ENCODE measurements around the gene RNF220. TPM values are rescaled to one million over a fixed set of nuclear protein-coding genes. Genes with fewer than 3 reads are reported as not detected.

The RNF220 gene
- total RNA-seq, 6 experiments from 2014 or later, result 19.2 to 57.9 (median 23.0) TPM

- DNase-seq, result no peak
- H3K4me3 ChIP-seq, result no peak overlapping the region
- TF ChIP-seq POLR2A (IDR thresholded peaks at IDR 0.05) (no peak), CTCF (IDR thresholded peaks at IDR 0.05) (no peak)
- intact Hi-C loops (cut with DNase I), result no loop called here
- no peak for ATAC-seq
- peaks cover 26 to 55% of the 10 kb centered on the region in 2 donors for H3K27me3 ChIP-seq
- peaks cover 0 to 27% (median 6%) of the 10 kb centered on the region in 4 donors for H3K4me1 ChIP-seq
- no peaks in the 10 kb centered on the region for H3K9me3 ChIP-seq
- H3K36me3 ChIP-seq, result no peaks in the 10 kb centered on the region
- WGBS (ENCODE audit: insufficient coverage, low coverage, low lambda C conversion rate, missing lambda C conversion rate), result 5% methylated on average over 37 of the region's 37 CpGs
- H3K27ac ChIP-seq, result no peak overlapping the region
These were observed 3.9 kb downstream of the RNF220 start for GRCh38 chr1:44408632-44409602.

GRCh38 chr1:44409757-44410156, 4.7 kb downstream of the RNF220 start:
- Histone ChIP-seq H3K4me1 (peaks cover 0 to 27% (median 6%) of the 10 kb centered on the region in 4 donors), H3K27ac (no peak overlapping the region), H3K36me3 (no peaks in the 10 kb centered on the region), H3K4me3 (no peak overlapping the region), H3K9me3 (no peaks in the 10 kb centered on the region), H3K27me3 (peaks cover 26 to 47% of the 10 kb centered on the region in 2 donors)
- no peak for TF ChIP-seq POLR2A (IDR thresholded peaks at IDR 0.05)
- no peak for TF ChIP-seq CTCF (IDR thresholded peaks at IDR 0.05)
- WGBS (ENCODE audit: insufficient coverage, low coverage, low lambda C conversion rate, missing lambda C conversion rate), result 24% methylated on average over 4 of the region's 4 CpGs
- intact Hi-C loops (cut with DNase I), result no loop called here
- no peak for ATAC-seq
- no peak for DNase-seq

GRCh38 chr1:44411861-44412260, 6.8 kb downstream of the RNF220 start:
- ATAC-seq (peak in 2 of 4 donors; percentile 20 to 58), DNase-seq (no peak)
- Histone ChIP-seq H3K27me3 (peaks cover 23 to 49% of the 10 kb centered on the region in 2 donors), H3K4me1 (peaks cover 0 to 6% (median under 1%) of the 10 kb centered on the region in 4 donors), H3K27ac (no peak overlapping the region), H3K4me3 (no peak overlapping the region), H3K36me3 (no peaks in the 10 kb centered on the region), H3K9me3 (no peaks in the 10 kb centered on the region)
- TF ChIP-seq POLR2A (IDR thresholded peaks at IDR 0.05), result no peak
- no peak for TF ChIP-seq CTCF (IDR thresholded peaks at IDR 0.05)
- 47% methylated on average over 9 of the region's 10 CpGs for WGBS (ENCODE audit: insufficient coverage, low coverage, low lambda C conversion rate, missing lambda C conversion rate)
- intact Hi-C loops (cut with DNase I), result no loop called here

GRCh38 chr1:44412601-44413000, 7.5 kb downstream of the RNF220 start:
- Histone ChIP-seq H3K27me3 (peaks cover 21 to 49% of the 10 kb centered on the region in 2 donors), H3K27ac (no peak overlapping the region), H3K4me3 (no peak overlapping the region), H3K36me3 (no peaks in the 10 kb centered on the region), H3K9me3 (no peaks in the 10 kb centered on the region), H3K4me1 (peaks cover 0 to 4% (median 0%) of the 10 kb centered on the region in 4 donors)
- ATAC-seq (no peak), DNase-seq (no peak)
- TF ChIP-seq POLR2A (IDR thresholded peaks at IDR 0.05) (no peak), CTCF (IDR thresholded peaks at IDR 0.05) (no peak)
- intact Hi-C loops (cut with DNase I), result no loop called here
- 32% methylated on average over 6 of the region's 7 CpGs for WGBS (ENCODE audit: insufficient coverage, low coverage, low lambda C conversion rate, missing lambda C conversion rate)
